Measurements from ENCODE around the gene OR51G1. TPM values are rescaled to one million over a fixed set of nuclear protein-coding genes. Genes with fewer than 3 reads are reported as not detected.

OR51G1 gene
- total RNA-seq, 1 experiment from 2014 or later = not detected

GRCh38 chr11:4882543-4882942, 41.6 kb downstream of the OR51G1 start:
- H2BK5ac ChIP-seq (ENCODE audit: insufficient read length, low read length) = no peak overlapping the region
- H3K9ac ChIP-seq (ENCODE audit: extremely low read depth, insufficient read length, low read length) = no peak overlapping the region
- no peaks in the 10 kb centered on the region for H3K4me1 Mint-ChIP-seq
- no peaks in the 10 kb centered on the region for H3K36me3 Mint-ChIP-seq (ENCODE audit: insufficient read depth in 1 of 3, low read depth in 3 of 3)
- no peak overlapping the region for H2BK120ac ChIP-seq (ENCODE audit: low read depth, low read length, poor library complexity, severe bottlenecking)
- no peak overlapping the region for H2BK15ac ChIP-seq (ENCODE audit: low read depth, low read length)
- no peaks in the 10 kb centered on the region for H3K79me1 ChIP-seq (ENCODE audit: insufficient read depth, low read depth, low read length, poor library complexity, severe bottlenecking)
- H3K27ac ChIP-seq (ENCODE audit: insufficient read length, low read depth, low read length) = no peak overlapping the region
- no peaks in the 10 kb centered on the region for H3K9me3 Mint-ChIP-seq
- H3K56ac ChIP-seq (ENCODE audit: insufficient read length, low read depth, low read length) = no peak overlapping the region
- H4K8ac ChIP-seq (replicated peaks; ENCODE audit: insufficient read length, low read depth, low read length) = no peak overlapping the region
- no peak overlapping the region for H4K5ac ChIP-seq (ENCODE audit: insufficient read length, low read depth, low read length)
- H4K91ac ChIP-seq (ENCODE audit: insufficient read length, low read depth, low read length) = no peak overlapping the region
- H3K27me3 ChIP-seq (ENCODE audit: insufficient read depth, low read length) = no peaks in the 10 kb centered on the region
- no peaks in the 10 kb centered on the region for H4K20me1 ChIP-seq (ENCODE audit: control insufficient read depth, insufficient read depth, insufficient read length)
- H3K4me2 ChIP-seq (ENCODE audit: insufficient read depth, insufficient read length, low read length) = no peak overlapping the region
- no peaks in the 10 kb centered on the region for H3K79me2 ChIP-seq (ENCODE audit: insufficient read depth, low read length)
- no peak overlapping the region for H2BK20ac ChIP-seq (ENCODE audit: low read depth, low read length, poor library complexity, severe bottlenecking)
- no peak for TF ChIP-seq CTCF (conservative IDR thresholded peaks at IDR 0.05)
- no peaks in the 10 kb centered on the region for H3K9me3 ChIP-seq (ENCODE audit: control insufficient read depth, low read depth, low read length)
- H3K27me3 Mint-ChIP-seq (ENCODE audit: low read depth) = peaks cover 2% of the 10 kb centered on the region; the same call in 1 of the 2 replicates
- no peak overlapping the region for H3K4me3 Mint-ChIP-seq
- H3K27ac Mint-ChIP-seq = no peak overlapping the region
- H3K18ac ChIP-seq (ENCODE audit: insufficient read length, low read depth, low read length) = no peak overlapping the region
- H3T11ph ChIP-seq (ENCODE audit: low read length) = no peak overlapping the region
- no peak overlapping the region for H3K23ac ChIP-seq (ENCODE audit: insufficient read length, low read depth, low read length)
- no peak overlapping the region for H2AFZ ChIP-seq (ENCODE audit: low read length)
- WGBS (ENCODE audit: extremely low coverage, insufficient read length, low lambda C conversion rate) = no CpG with 5 or more reads among the region's 5 CpGs
- H2BK12ac ChIP-seq (ENCODE audit: insufficient read length, low read depth, low read length) = no peak overlapping the region
- no peaks in the 10 kb centered on the region for H3K23me2 ChIP-seq (ENCODE audit: insufficient read length, low read depth, low read length, poor library complexity, severe bottlenecking)
- H2AK5ac ChIP-seq (ENCODE audit: insufficient read length, low read length) = no peak overlapping the region
- no peak for DNase-seq
- H3K14ac ChIP-seq (ENCODE audit: insufficient read depth, low read length) = no peak overlapping the region
- H3K4me1 ChIP-seq (ENCODE audit: insufficient read depth, low read length) = no peaks in the 10 kb centered on the region
- H3K4ac ChIP-seq (ENCODE audit: low read depth, low read length) = no peak overlapping the region
